Activated CD8-positive, alpha-beta memory T cell treated with anti-CD3 and anti-CD28 coated beads, Interleukin-2, amount 50 U/mL, for 1 hour (primary cell): ENCODE results near the gene ZNF558.
A peak's percentile ranks its signal among the peaks of the same experiment; 100 is the strongest.

Source experiments
- DNase-seq: peaks from one replicate; pipeline ENCODE4 v3.0.0-alpha.2; 2020; ENCODE audit errors: extremely low read depth

ZNF558 gene

DNA sequence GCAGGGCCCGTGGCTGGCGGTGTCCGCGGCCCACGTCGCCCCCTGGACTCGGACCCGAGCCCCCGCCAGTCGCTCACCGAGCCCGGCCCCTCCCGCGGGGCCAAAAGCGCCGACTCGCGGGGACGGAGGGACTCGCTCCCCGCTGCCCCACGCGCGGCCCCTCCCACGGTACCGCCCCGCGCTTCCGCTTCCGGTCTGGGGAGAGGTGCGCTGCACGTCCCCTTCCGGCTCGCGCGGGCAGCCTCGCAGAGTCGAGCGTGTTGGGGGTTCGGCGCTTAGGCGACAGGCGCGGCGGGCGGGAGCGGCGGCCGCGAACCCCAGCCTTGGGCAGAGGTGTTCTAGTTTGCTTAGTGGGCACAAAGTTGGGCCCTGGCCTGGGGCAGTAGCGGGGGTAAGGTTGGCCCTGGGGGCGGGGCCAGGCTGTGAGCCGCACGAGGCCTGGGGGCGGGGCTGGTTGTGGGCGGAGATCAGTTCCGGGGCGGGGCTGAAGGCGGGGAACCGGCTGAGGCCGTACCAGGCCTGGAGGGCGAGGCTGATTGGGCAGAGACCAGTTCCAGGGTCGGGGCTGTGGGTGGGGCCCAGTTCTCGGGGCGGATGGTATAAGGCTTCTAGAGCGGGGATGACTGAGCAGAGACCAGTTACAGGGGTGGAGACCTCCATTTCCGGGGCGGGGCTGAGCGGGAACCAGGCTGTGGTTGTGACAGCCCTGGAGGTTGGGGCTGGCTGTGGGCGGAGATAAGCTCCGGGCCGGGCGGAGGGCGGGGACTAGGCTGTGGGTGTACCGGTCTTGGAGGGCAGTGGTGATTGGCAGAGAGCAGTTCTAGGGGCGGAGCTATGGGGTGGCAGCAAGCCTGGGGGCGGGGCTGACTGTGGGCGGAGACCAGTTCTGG, at the start of gene ZNF558, which contains the start of gene MBD3L1:
TSS of gene ZNF558 (minus strand) at position 173 of the 890 bp plus-strand sequence. CDS start 9,645 bp downstream, outside the sequence.
TSS of gene MBD3L1 (plus strand) at position 246 of the 890 bp plus-strand sequence. CDS start 10,302 bp downstream, outside the sequence.
- peak; percentile 97 for DNase-seq

DNA sequence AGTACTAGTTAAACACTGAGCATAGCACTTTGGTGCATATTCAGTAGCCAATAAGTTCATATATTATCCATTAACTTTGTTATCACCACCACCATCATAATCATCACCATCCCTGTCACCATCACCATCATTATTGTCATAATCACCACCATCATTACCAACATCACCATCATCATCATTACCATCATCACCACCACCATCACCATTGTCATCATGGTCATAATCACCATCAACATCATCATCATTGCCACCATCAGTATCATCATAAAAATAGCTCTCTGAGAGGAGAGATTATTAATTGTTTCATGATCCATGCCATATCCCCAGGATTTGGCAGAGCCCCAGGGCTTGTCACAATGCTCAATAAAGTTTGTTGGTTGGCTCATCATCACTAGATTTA, 49.4 kb upstream of the ZNF558 start:
- DNase-seq = no peak

DNA sequence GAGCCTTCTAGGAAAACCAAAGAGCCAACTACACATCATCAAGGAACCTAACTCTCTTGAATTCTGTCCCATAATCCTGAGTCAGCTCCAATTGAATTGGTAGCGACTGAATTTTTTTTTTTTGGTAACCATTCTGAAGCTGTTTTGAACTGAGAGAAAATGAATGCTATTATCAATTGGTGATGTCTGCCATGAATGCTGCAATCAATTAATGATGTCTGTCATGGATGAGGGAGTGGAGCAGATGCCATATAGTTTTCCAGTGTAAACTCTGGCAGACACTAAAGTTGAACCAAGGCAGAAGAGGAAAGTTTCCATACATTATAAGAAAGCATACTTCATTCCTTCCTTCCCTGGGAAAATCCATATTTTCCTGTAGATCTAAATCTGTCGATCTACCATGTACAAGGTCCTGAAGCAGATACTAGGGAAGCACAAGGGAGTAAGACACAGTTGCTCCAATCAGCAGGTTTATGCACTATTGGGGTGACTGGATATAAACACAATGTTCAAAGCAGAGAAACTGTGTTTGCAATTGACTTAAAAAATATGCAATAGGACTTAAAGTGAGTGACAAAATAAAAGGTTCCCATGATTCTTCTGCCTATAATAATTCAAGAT, 48.9 kb upstream of the ZNF558 start:
- no peak for DNase-seq

DNA sequence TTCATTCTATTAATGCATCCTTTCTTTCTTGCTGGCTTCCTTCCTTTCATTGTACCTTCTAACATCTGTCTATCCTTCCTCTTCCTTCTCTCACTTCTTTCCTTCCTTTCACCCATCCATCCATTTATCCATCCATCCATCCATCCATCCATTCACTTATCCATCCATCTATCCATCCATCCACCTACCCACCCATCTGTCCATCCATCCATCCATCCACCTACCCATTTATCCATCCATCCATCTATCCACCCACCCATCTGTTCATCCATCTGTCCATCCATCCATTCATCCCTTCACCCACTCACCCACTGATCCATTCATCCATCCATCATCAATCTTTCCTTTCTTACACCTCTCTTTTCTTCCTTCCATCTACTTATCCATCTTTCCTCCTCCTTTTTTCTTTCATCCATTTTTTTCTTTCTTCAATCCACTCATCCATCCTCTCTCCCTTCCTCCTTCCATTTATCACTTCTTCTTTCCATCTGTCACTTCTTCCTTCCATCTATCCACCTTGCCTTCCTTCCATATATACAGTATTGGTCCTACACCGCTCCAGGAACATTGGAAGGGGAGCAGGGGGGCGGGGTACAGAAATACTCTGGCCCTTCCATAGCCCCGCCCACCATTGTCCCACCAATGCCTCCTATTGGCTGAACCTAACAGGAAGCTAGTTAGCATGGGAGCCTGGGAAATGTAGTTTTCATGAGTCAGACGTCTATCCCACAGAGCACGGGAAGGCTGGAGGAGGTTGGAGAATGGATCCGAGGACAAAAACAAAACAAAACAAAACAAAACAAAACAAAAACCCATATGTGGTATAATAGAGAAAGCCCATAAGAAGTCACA, 46.0 kb upstream of the ZNF558 start:
- no peak for DNase-seq

DNA sequence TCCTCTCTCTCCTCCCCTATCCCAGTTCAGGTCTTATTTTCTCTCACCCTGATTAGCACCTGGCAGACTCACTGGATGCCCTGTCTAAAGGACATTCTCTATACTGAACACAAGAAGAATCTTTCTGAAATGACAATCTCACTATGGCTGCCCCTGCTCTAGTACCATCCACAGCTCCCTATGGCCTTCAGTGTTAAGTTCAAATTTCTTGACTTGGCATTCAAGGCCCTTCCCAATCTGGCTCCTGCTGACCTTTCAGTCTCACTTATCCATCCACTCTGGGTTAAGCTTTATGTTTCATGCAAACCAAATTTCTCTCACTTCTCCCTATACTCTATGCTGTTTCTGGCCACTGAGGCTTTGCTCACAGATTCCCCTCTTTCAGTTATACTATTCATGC, 34.2 kb upstream of the ZNF558 start:
- DNase-seq = no peak

DNA sequence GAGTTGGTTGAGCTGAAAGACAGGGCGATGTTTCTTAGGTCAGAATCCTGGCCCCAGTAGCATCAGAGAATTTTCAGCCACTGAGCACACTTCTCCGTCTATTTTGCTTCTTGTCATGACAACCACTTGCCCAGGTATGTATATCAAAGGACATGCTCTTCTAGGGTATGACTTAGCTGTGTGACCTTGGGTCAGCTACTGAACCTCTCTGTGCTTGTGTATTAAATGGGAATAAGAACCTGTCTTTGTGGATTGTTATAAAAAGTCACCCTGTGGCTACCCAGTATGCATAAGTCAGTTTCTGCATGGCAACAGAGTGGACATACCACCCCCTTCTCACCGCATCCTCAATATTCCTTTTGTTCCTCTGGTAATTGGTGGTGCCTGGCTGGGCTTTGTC, 26.2 kb upstream of the ZNF558 start:
- no peak for DNase-seq

DNA sequence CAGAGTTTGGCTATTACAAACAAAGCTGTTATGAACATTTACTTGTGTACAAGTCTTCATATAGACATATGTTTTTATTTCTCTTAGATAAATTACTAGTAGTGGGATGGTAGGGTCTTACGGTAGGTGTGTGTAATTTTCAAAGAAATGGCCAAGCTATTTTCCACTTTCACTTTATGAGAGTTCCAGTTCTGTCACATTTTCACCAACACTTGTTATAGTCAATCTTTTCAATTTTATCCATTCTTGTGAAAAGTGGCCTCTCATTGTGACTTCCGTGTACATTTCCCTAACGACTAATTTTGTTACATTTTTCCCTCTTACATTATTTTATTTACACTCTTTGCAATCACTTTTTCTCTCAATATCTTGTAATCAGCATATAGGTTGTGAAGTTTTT, 18.4 kb upstream of the ZNF558 start:
- DNase-seq = no peak

DNA sequence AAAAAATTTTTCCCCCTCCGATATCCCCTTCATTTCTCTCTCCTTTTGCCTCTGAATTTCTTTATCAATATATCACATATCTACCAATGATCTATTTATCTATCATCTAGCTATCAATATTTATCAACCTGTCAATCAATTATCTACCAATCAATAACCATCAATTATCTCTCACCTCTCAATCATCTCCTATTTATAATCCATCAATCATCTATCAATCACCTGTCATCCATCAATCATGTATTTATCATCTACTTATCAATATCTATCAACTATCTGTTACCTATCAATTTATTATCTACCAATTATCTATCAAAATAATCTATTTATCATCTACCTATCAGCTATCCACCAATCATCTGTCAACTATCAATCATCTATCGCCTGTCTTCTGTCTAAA, 17.1 kb upstream of the ZNF558 start:
- DNase-seq = no peak

DNA sequence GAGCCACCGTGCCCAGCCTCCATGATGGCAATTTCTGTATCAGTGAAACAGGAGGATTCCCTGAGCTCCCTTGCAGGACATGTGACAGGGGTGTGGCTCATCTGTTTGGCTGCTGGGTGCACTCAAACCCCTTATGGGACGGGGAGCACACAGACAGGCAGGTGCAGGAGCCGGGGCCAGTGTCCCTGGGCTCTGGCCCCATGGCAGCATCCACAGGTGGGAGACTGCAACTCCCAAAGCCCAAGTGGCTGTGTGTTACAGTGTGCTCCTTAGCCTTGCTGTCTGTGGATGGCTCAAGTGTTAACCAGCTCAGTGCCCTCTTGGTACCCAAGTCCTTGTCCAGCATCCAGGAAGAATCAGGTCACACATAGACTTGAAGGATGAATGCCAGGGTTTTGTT, 14.7 kb upstream of the ZNF558 start:
- DNase-seq = no peak

DNA sequence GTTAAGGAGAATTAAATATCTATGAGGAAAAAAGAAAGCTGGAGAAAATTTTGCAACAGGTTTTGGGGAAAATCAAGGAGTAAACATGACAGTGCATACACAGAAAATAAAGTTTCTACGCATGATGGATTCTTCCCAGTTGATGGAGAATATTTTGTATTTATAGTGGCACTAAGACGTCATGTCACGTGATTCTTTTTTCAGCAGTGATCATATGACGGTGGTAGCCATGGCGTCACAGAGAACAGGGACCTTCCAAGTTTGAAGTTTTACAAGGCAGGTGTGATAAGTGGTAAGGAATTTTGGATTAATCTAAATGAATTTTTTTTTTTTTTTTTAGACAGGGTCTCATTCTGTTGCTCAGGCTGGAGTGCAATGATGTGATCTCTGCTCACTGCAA, 8.6 kb upstream of the ZNF558 start:
- DNase-seq = no peak

DNA sequence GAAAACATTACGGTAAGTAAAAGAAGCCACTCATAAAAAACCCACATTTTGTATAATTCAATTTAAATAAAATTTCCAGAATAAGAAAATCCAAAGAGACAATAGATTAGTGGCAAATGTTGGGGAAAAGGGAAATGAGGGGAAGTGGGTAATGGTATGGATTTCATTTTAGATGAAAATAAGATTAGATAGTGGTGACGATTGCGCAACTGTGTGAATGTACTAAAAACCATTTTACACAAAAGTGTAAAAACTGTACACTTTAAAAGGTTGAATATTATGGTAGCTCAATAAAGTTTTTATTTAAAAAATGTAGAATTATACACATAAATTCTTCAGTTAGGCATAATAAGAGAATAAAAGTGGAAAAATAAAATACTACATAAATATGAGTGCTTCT, 3.8 kb upstream of the ZNF558 start:
- no peak for DNase-seq

DNA sequence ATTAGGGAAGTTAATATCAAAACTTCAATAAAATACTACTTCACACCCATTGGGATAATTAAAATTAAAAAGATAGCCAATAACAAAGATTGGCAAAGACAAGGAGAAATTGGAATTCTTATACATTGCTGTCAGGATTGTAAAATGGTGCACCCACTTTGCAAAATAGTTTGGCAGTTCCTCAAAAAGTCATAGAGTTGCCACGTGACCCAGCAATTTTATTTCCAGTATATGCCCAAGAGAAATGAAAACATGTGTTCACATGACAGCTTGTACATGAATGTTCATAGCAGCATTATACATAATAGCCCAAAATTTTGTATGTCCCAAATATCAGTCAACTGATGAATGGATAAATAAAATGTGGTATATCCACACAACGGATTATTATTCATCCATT, 3.3 kb upstream of the ZNF558 start:
- no peak for DNase-seq

DNA sequence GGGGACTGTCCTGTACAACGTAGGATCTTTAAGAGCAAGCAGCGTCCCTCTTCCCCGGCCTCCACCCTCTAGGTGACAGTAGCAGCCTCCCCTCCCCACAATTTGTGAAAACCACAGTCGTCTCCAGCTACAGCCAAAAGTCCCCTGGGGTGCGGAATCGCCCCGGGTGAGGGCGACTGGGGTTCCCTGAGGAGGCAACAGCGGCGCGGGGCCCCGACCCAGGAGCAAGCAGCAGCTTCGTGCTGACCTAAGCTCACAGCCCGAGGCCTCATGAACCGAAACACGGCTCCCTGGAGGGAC, 322 bp downstream of the ZNF558 start:
- DNase-seq = no peak

DNA sequence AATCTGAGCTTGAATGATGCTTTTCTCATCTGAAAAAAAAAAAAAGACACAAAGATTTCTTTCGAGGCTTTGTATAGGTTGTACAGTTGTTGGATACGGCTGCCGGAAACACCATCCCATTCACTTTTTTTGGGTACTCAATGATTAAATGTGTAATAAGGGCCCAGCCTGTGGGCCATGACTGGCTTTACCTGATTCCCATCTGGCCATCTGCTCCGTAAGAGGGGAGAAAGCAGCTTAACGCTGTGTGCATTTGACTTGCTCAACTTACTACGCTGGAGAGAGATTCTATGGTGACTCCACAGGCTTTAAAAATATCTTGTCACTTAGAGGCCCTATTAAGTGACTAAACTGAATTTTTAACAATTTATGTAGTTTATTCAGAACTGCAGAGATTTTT, 731 bp downstream of the ZNF558 start:
- no peak for DNase-seq

DNA sequence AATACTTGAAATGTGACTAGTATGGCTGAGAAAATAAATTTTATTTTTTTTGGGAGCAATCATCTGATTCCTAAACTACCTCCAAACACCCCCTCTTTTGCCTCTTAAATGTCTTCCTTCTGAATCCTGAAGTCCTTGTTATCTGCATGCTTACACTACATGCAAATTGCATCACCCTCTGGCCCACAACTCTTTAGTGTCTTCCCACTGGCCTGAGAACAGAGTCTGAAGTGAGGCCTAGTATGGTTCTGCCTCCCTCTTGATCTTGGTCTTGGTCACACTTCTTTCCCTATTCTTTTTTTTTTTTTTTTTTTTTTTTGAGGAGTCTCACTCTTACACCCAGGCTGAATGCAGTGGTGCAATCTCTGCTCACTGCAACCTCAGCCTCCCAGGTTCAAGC, 4.8 kb downstream of the ZNF558 start:
- DNase-seq = no peak

DNA sequence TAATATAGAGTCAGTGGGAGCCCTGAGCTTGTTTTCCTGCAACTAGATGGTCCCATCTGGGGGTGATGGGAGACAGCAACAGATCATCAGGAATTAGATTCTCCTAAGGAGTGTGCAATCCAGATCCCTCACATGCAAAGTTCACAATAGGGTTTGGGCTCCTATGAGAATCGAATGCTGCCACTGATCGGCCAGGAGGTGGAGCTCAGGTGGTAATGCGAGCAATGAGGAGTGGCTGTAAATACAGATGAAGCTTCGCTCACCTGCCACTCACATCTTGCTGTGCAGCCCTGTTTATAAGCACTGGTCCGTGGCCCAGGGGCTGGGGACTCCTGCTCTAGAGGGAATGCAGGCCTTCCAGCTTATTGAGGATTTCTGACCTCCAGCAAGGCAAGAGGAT, 5.7 kb downstream of the ZNF558 start:
- DNase-seq = no peak

DNA sequence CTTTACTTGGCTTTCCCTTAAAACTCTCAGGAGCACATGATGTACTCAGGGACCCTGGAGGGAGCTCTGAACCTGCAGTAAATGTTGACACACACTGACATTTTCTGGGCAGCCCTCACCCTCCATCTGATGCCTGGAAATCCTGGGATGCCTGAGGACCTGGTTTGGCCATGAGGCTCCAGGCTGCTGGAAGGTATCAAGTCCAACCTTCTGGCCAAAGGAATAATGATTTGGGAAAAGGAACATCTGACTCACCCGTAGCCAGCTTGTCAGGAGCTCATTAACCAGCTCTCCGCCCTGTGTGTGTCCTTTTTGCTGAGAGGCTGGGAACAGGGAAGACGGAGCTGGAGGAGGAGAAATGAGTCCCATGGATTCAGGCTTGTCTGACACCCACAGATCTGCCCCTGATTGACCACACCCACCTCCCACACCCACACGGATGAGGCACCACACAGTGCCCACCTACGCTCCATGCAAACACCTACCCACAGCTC, 10.3 kb downstream of the ZNF558 start:
- no peak for DNase-seq

DNA sequence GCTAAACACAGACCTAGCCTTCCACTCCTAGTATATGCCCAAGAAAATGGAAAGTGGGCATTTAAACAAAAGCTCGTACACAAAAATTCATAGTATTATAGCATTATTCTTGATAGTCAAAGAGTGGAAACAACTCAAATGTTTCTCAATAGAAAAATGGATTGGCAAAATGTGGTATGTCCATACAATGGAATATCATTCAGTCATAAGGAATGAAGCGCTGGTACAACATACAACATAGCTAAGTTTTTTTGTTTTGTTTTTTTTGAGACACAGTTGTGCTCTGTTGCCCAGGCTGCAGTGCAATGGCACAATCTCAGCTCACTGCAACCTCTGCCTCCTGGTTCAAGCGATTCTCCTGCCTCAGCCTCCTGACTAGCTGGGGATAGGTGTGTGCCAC, 11.9 kb downstream of the ZNF558 start:
- DNase-seq = no peak

DNA sequence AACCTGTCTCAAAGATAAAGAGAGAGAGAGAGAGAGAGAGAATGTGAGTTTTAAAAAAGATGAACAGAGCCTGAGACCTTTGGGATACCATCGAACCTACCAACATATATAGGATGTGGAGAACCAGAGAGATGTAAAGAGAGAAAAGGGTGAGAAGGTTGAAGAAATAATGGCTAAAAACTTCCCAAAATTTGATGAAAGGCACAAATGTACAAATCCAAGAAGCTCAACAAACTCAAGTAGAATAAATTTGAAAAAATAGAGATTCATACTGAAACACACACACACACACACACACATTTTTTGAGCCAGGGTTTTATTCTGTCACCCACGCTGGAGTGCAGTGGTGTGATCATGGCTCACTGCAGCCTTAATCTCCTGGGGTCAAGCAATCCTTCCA, 16.3 kb downstream of the ZNF558 start:
- no peak for DNase-seq

DNA sequence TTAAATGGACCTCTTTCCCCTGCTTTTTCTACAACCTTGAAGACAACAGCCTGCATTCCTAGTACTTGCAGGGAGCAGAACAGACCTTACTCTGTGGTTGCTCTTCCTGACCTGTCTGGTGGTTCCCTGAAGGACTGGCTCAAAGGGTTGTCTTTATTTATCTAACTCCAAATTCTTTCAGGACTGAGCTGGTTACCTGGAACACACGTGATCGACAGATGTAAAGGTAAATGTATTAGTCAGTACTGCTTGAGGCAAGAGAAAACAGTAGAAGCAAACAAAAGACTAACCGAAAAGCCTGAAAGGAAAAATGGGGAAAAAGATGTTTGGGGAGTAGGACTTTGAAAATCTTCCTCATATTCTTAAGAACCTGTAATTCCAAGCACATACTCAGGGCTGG, 17.9 kb downstream of the ZNF558 start:
- DNase-seq = no peak

DNA sequence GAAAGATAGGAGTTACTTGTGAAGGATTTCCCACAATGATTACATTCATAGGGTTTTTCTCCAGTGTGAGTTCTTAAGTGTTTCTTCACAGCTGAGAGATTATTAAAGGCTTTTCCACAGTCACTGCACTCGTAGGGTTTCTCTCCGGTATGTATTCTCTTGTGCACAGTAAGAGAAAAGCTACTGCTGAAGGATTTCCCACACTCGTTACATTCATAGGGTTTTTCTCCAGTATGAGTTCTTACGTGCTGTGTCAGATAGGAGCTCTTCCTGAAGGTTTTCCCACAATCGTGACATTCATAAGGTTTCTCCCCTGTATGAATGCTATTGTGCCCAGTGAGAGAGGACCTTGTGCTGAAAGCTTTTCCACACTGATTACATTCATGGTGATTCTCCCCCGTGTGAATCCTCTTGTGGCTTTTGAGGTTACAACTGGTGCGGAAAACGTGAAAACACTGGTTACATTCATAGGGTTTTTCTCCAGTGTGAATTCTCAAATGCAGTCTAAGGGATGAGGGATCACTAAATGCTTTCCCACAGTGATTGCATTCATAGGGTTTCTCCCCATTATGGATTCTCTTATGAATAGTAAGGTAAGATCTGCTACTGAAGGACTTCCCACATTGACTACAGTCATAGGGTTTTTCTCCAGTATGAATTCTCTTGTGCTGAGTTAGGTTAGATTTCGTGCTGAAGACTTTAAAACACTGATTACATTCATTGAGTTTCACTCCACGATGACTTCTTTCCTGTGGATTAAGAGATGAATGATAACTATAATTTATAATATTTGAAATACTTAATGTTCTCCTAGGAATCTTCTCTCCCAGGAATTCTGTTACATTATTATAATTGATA, 20.6 kb downstream of the ZNF558 start:
- no peak for DNase-seq
